Ishikawa (cell line): ENCODE measurements around the gene NPTX2.

Source experiments
- CEBPB ChIP-seq: IDR thresholded peaks from 2 replicates; pipeline ENCODE4 v1.6.1; 2012
- EGR1 ChIP-seq: IDR thresholded peaks from 2 replicates; pipeline ENCODE4 v1.6.1; 2012
- EP300 ChIP-seq: IDR thresholded peaks from 2 replicates; pipeline ENCODE4 v1.6.1; 2012; ENCODE audit warnings: borderline replicate concordance
- MAX ChIP-seq: IDR thresholded peaks from 2 replicates; pipeline ENCODE4 v1.6.1; 2012
- NFIC ChIP-seq: IDR thresholded peaks from 2 replicates; pipeline ENCODE4 v1.6.1; 2012
- RAD21 ChIP-seq: IDR thresholded peaks from 2 replicates; pipeline ENCODE4 v1.6.1; 2012; ENCODE audit warnings: low read depth
- REST ChIP-seq: IDR thresholded peaks from 2 replicates; pipeline ENCODE4 v1.6.1; 2012; ENCODE audit warnings: low read depth, mild to moderate bottlenecking
- TAF1 ChIP-seq: IDR thresholded peaks from 2 replicates; pipeline ENCODE4 v1.6.1; 2012; ENCODE audit warnings: low read depth, mild to moderate bottlenecking
- TCF12 ChIP-seq: IDR thresholded peaks from 2 replicates; pipeline ENCODE4 v1.6.1; 2012; ENCODE audit warnings: low read depth
- USF1 ChIP-seq: IDR thresholded peaks from 2 replicates; pipeline ENCODE4 v1.6.1; 2012
- YY1 ChIP-seq: IDR thresholded peaks from 2 replicates; pipeline ENCODE4 v1.6.1; 2012; ENCODE audit warnings: low read depth

- TF ChIP-seq EP300 (no peak), REST (no peak), YY1 (no peak), CEBPB (no peak), TCF12 (no peak), MAX (no peak), NFIC (no peak), RAD21 (no peak), TAF1 (no peak), USF1 (no peak), EGR1 (no peak)
These were observed 26.3 kb downstream of the NPTX2 start for GRCh38 chr7:98643236-98643985.
